Globus pallidus (tissue), 1 donor: ENCODE data around the gene KLF7.

Experiments used
- DNase-seq: peaks from one replicate; pipeline ENCODE4 v3.0.0-alpha.2; 2015; ENCODE audit warnings: low spot score

Gene KLF7

GRCh38 chr2:207166349-207167098 is 776 bp upstream of the KLF7 start:
- peak; percentile 86 for DNase-seq

GRCh38 chr2:207166039-207166348 is 246 bp upstream of the KLF7 start:
- peak; percentile 100 for DNase-seq

GRCh38 chr2:207164006-207164831 is 1.5 kb downstream of the KLF7 start:
- peak; percentile 79 for DNase-seq

GRCh38 chr2:207163756-207164005 is 2.1 kb downstream of the KLF7 start:
- no peak for DNase-seq

GRCh38 chr2:207163053-207163755 is 2.5 kb downstream of the KLF7 start:
- peak; percentile 73 for DNase-seq

GRCh38 chr2:207162316-207162715 is 3.4 kb downstream of the KLF7 start:
- DNase-seq, result no peak

- peak; percentile 76 for DNase-seq
Observed at GRCh38 chr2:207161247-207162123, 4.3 kb downstream of the KLF7 start.

- no peak for DNase-seq
Observed at GRCh38 chr2:207160115-207160514, 5.6 kb downstream of the KLF7 start.

GRCh38 chr2:207159002-207159401 is 6.7 kb downstream of the KLF7 start:
- no peak for DNase-seq

GRCh38 chr2:207157731-207158130 is 8.0 kb downstream of the KLF7 start:
- no peak for DNase-seq

GRCh38 chr2:207157162-207157481 is 8.6 kb downstream of the KLF7 start:
- no peak for DNase-seq

GRCh38 chr2:207156451-207157161 is 9.1 kb downstream of the KLF7 start:
- no peak for DNase-seq

- no peak for DNase-seq
Observed at GRCh38 chr2:207155516-207156444, 10.0 kb downstream of the KLF7 start.

- no peak for DNase-seq
Observed at GRCh38 chr2:207154556-207155510, 10.9 kb downstream of the KLF7 start.

GRCh38 chr2:207153266-207153975 is 12.3 kb downstream of the KLF7 start:
- DNase-seq, result no peak

- DNase-seq, result no peak
Observed at GRCh38 chr2:207151048-207151447, 14.7 kb downstream of the KLF7 start.

- DNase-seq, result no peak
Observed at GRCh38 chr2:207150284-207150683, 15.5 kb downstream of the KLF7 start.
